GM08714 (cell line): ENCODE data around the gene FGF22.

Experiments used
- H3K4me3 ChIP-seq: fragments of 200-500 bp; sonication (Bioruptor generic); 2 replicates; pipeline ENCODE4 v1.5.1; 2014; ENCODE audit warnings: mild to moderate bottlenecking, low read length, inconsistent platforms
- ZNF274 ChIP-seq: IDR thresholded peaks from 2 replicates; pipeline ENCODE4 v1.6.1; 2012; ENCODE audit warnings: mild to moderate bottlenecking, low read depth, low read length

The FGF22 gene

DNA sequence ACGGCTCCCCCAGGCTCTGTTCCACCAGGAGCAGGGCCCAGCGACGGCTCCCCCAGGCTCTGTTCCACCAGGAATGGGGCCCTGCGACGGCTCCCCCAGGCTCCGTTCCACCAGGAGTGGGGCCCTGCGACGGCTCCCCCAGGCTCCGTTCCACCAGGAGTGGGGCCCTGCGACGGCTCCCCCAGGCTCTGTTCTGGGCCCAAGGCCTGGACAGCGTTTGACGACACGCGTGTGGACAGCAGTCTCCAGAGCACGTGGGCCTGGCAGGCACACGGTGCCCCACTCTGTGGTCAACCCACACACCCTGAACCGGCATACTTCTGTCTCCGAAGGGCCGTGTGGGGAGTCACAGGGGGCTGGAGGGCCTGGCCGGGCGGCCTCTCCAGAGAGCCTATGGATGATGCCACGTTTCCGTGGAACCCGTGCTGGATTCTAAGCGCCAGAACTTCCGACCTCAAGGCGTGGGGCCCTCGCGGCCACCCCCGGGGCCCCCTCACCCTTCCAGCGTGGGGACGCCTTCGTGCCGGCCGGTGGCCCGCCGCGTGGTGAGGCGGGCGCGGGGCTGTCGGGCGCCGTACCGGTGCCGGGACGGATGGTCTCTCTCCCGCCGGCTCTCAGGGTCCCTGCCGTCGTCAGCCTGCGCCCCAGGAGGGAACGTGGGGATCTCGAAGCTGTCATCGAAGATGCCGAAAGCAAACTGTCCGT is 11.6 kb downstream of the FGF22 start:
- no peak overlapping the region for H3K4me3 ChIP-seq
- TF ChIP-seq ZNF274: no peak

DNA sequence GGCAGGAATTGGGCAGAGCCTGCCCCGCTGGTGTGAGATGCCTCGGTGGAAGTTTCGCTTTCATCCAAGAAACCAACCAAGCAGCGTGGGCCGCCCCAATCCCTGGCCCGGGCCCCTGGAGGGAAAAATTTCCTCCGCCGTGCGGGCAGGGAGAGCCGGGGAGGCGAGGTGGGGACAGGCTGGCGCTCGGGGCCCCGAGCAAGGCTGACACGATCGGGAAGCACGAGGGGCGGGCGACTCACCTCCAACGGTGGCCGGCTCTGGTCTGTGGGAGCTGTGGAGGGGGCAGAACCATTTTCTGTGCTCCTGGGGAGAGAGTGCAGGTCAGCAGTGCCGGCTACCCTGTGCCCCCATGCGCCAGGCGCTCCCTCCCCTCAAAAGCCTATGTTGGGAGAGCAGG is 12.3 kb downstream of the FGF22 start:
- TF ChIP-seq ZNF274: no peak
- no peak overlapping the region for H3K4me3 ChIP-seq

DNA sequence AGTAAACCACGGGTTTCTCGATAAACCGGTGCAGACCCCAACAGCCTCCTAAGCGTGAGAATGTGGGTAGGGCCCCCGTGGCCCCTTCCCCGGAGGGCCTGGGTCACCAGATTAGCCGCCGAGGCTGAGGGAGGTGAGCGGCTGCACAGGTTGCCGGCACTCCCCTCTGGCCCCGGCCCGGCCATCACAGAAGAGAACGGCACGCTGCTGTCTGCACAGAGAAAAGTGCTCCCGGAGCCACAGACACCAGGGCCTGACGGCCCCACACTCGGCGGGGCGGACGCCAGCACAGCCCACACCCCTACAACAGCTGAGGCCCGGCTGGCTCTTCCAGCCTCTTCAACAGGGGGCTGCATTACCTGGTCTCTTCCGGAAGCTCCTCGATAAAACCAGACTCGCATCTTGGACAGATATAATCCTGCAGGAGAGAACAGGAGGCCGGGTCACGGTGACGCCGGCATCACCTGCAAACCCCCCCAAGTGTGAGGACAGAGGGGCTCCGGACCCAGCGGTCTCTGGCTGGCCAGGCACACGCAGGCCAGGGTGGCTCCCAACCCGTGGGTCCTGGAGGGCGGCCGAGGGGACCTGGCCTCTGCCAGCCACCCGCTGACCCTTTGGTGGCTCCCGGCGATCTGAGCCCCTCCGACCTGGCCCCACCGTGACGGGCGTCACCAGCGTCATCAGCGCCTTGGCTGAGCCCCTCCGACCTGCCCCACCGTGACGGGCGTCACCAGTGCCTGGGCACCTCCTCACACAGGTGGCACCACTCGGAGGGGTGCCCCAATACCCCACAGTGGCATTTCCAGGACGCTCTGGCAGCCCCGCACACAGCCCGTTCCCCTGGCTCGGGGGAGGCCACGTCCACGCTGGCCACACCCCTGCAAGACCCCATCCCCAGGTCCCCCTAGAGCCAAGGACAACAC is 13.0 kb downstream of the FGF22 start:
- TF ChIP-seq ZNF274: no peak
- no peak overlapping the region for H3K4me3 ChIP-seq

DNA sequence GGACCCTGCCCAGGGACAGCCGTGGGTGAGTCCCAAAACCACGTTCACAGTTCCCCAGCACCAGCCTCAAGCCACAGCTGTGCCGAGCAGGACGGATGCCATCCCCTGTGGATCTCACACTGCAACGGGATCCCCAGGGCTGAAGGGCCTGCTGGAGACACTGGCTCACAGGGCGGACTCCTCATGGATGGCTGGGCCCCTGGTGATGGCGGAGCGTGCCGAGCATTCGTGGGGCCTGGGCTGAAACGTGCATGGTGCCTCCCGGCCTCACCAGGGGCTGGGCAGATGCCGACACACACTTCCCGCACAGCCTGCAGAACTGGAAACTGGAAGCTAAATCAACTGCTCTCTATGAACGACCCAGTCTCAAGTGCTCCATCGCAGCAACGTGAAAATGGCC is 13.7 kb downstream of the FGF22 start:
- H3K4me3 ChIP-seq: no peak overlapping the region
- TF ChIP-seq ZNF274: no peak

DNA sequence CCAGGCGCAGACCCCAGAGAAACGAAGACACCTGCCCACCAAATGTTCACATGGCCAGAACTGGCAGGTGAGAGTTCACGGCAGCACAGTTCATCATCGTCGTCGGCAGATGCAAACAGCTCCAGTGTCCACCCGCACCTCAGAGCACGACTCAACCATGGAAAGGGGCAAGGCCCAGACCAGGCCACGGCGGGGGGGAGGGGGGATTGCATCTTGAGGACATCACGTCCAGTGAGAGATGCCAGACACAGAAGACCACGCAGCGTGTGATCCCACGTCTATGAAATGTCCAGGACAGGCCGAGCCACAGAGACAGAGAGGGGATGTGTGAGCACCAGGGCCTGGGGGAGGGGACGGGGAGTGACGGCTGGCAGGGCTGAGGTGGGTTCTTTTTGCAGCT is 16.0 kb downstream of the FGF22 start:
- no peak for TF ChIP-seq ZNF274
- H3K4me3 ChIP-seq: no peak overlapping the region

DNA sequence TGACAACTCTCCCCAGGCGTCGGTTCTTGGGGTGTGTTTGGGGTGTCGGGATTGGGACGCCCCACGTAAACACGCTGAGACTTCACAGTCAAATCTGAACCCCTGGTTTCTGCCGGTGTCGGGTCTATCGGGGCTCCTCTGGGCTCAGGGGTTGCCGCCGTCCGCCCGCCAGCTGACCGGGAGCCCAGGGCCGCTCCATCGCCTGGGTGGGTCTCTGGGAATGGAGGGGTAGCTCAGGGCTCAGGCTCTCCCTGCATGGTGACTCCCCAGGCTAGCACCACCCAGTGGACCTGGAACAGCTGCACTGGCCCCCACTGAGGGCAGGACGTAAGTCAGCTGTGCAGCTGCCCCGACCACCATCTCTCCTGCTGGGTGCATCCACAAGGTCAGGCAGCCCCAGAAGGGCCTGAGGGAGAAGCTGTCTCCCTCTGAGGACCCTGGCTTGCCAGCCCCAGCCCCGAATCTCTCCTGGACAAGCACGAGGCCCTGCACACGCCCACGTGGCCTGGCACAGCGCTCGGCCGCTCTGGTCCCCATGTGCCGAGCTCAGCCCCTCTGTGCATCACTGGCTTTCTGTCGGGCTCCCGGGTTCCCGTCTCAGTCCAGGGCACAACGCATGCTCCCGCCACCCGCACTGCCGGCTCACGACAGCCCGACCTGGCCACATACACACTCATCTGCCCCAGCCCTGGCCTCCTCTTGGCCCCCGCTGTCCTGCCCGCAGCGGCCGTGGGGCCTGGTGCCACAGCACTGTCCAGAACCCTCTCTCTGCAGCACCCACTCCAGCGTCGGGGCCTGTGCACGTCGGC is 17.3 kb downstream of the FGF22 start:
- H3K4me3 ChIP-seq: no peak overlapping the region
- TF ChIP-seq ZNF274: no peak

DNA sequence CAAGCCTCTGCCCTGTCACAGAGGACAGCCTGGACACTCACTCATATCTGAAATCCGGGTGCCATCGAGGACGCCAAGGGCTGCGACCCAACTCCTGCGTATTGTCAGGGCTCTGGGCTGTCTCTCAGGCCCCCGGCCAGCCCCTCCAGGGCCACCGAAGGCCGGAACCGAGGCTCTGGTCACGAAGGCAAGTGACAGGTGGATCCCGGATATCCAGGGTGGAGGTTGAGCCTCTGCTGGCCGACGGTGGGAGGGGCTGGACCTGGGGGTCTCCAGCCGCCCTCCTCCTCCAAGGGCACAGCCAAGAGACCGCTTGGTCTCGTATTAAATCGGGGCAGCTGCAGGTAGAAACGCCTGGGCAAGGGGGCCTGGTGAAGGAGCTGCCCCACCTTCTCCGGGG is 17.9 kb downstream of the FGF22 start:
- no peak for TF ChIP-seq ZNF274
- no peak overlapping the region for H3K4me3 ChIP-seq

DNA sequence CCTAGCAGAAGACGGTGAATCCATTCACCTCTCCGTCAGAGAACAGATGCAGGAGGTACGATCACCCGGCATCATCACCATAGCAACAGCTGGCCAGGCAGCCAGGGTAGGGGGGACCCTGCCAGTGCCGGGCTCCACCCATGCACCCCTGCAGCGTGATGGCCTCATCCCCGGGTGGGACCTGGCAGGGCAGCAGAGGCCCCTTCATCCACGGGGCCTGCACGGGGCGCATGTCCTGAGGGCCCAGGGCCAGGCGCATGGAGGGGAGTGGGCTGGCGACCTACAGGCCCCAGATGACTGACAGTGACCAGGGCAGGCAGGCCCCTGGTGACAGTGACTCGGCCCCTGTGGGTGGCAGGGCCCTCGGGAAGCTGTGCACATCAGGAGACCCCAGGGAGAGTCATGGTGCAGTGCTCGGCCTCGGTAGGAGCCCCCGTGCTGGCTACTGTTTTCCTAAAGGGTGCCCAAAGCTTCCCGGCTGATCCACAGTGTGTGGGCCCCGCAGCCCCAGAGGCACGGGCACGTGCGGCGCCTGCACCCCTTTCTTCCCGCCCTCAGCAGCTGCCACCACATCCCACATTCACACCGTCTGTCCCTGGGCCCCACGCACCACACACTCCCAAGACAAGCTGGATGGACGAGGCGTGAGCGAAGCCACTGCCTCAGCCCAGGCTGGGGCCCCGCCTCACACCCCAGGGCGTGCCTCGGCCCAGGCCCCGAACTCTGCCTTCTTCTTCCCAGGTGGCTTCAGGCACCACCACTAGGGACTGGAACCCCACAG is 18.6 kb downstream of the FGF22 start:
- TF ChIP-seq ZNF274: no peak
- H3K4me3 ChIP-seq: no peak overlapping the region

DNA sequence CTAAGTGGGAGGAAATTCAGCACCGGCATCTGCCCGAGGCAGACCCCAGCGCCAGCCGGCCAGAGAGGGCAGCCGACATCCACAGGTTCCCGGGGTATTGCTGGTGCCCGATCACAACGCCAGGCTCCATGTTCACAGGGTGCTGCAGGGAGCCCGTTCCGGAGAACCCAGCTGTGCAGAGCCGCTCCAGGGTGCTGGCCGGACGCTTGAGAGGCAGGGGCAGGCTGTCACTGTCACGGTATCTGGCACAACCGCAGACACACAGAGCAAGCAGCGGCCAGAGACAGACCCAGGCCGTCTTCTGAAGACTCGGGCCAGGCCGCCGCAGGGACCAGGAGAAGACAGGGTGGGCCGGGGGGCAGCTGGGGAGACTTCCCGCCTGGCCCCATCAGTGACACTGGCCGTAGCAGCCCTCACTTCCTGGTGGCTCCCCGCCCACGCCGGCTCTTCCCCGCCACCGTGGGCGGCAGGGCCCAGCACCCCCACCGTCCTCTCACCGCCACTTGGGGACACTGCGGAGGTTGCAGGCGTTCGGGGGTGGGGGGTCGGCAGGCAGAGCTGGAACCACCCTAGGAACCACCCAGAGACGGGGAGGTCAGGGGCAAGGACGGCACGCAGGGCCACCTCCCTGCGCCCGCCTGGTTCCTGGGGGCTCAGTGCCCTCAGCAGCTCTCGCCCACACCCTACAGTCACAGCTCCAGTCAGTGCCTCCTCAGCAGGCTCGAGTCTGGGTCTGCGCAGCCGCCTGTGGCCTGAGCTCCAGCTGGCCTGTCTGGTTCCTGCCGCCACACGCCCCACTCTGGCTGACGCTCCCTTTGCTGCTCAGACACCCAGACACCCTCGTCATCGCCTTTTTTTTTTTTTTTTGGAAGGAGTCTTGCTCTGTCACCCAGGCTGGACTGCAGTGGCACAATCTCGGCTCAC is 19.5 kb downstream of the FGF22 start:
- no peak overlapping the region for H3K4me3 ChIP-seq
- TF ChIP-seq ZNF274: no peak

DNA sequence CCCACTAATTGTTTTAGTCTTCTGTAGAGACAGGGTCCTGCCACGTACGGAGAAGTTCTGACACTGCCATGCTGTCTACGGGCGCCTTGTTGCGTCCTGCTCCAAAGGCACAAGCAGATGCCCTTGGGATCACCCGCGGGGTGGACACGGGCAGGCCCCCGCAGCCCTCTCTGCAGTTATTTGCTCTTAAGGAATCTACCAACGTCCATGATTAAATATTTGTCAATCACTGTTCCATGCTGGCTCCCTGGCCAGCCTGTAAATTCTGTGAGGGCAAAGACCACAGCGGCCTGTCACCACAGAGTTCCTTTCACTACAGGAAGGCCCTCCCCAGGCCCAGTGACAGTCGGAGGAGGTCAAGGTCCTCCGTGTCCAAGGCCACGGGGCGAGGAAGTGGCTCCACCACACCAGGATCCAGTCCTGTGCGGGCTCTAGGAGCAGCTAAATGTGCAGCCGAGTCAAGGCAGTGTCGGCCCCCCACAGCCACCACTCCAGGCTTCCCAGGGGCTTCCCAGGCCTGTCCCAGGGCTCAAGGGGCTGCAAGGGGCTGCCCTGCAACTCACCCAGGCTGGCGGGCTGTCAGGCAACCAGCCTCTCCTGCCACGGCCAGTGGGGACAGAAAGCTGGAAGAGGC is 21.2 kb downstream of the FGF22 start:
- peak overlapping the region; percentile 66; the same call in 1 of the 2 replicates for H3K4me3 ChIP-seq
- TF ChIP-seq ZNF274: no peak

DNA sequence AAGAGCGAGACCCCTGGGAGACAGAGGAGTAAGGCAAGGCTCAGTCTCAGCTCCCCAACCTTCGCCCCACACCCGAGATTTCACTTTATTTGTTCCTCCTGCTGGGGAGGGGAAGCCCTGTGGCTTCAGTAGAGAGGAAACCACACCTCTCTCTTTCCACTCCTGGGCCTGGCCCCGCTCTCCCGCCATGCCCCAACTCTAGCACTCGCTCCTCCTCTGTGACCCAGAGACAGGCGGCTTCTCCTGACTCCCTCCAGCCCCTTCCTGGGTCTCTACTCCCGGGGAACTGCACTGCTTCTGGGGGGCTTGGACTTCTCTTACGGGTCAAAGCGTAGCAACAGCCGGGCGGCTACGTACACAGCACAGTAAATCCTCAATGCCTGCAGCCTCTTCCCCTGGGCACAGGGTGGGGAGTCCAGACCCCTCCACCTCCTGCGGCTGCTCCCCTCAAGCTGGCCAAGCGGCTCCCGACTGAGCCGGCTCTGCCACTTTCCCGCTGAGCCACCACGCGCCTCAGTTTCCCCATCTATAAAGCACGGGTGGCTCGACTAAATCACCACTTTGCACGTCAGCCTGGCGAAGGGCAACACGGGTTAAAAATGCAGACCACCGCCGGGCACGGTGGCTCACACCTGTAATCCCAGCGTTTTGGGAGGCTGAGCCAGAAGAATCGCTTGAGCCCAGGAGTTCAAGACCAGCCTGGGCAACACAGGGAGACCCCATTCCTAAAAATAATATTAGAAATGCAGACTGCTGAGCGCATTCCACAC is 21.9 kb downstream of the FGF22 start:
- TF ChIP-seq ZNF274: no peak
- peak overlapping the region; percentile 66 for H3K4me3 ChIP-seq
